HG03439 (cell line): ENCODE results near the gene BRF1.

Experiments used
- ATAC-seq: cut with Tn5 transposase; IDR thresholded peaks from one replicate; pipeline ENCODE4 v1.9.1; 2021; ENCODE audit warnings: mild to moderate bottlenecking, moderate library complexity; ENCODE audit not compliant: unreplicated experiment

BRF1 gene

DNA sequence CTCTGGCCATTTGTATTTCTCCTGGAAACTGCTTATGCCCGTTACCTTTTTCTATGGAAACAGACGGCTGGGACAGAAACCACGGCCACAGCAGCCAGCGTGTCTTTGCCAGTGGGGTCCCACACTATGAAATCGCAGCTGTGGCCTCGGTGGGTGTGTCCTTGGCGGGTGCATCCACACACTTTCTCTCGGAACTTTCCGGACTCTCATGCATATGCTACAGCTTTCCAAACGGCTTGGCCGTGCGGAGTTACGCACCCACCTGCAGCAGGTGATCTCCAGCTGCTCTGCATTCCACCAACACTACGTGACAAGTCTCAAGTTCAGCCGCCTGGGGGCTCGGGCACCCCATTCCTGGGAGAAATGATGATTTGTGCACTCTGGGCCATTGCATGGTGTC lies 53.8 kb downstream of the BRF1 start:
- ATAC-seq, result no peak

DNA sequence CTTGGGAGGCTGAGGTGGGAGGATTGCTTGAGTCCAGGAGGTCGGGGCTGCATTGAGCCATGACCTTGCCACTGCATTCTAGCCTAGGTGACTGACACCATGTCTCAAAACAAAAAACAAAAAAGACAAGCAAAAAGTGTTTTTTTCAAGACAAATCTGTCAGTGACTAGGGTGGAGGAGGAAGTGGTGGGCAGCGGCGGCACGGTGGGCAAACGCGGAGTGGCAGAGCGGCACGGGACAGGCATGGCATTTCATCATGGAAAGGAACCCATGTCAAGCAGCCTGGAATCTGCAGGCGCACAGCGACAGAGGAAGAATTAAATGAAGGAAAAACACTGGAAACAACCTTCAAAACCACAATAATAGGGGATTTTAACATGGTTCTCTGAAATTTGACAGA lies 56.5 kb downstream of the BRF1 start:
- ATAC-seq, result no peak

DNA sequence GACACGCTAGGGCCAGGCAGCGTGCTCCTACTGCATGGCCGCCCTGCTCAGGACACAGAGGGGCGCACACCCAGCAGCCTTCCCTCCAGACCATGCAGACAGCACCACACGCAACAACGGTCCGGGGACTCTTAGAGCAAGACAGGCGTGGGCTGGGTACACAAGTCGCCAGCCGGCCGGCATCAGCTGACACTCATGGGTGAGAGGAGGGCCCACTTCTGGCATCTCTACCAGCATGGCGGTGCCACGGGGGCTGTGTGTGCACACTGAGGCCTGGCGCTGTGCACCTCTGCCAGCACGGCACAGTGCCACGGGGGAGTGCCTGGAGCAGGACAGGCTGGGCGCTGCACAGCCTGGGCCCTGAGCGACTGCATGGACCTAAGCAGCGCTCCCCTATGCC lies 59.2 kb downstream of the BRF1 start:
- ATAC-seq, result no peak

DNA sequence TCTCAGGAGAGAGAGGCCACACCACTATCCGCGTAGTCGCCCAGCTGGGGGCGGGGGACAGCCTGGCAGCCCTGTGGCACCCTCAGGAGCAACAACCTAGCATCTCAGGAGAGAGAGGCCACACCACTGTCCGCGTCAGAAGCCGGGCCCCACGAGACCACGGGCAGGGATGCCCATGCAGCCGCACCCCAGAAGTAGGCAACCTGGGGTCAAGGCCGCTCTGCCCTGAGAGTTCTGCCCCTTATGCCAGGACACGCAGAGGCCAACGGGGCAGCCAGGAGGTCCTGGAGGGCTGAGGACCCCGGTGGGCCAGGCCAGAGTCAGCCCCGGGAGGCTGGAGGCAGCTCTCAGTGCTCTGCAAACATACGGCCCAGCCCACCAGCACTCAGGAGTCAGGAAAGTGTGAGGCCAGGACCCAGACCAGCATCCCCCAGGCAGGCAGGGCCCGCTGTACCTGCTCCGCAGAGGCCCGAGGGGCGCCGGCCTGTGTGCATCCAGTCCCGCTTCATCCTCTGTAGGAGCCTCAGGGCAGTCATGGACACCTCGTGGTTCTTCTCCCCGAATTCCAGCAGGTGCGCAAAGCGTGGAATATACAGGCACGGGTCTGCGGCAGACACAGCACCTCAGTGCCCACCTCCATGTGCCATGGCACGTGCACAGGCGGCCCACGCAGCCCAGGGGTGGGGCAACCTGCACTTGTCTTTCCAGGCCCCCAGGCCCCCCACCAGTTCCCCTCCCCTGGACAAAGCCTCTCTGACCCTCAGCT lies 59.8 kb downstream of the BRF1 start:
- no peak for ATAC-seq

DNA sequence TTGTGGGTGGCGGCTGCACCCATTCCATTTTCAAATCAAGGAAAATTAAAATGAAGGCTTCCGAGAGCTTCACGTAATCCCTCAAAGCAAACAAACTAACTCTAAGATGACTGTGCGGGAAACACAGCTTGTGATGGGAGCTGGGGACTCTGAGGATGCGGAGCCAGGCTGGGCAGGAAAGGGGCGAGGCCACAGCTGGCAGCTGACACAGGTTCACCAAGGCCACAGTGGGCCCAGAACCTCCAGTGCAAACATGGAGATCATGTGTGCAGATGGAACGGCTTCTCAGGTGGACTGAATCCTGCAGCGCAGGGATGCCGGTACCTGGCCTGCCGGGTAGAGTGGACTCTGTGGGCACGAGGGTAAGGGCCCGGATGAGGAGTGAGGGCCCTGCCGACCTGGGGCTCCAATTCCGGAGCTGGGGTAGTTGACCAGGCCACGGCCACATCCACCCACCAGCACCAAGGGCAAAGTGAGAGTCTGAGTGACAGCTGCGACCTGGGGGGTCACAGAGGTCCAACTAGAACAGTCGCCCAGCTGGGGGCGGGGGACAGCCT lies 71.6 kb downstream of the BRF1 start:
- ATAC-seq, result no peak

DNA sequence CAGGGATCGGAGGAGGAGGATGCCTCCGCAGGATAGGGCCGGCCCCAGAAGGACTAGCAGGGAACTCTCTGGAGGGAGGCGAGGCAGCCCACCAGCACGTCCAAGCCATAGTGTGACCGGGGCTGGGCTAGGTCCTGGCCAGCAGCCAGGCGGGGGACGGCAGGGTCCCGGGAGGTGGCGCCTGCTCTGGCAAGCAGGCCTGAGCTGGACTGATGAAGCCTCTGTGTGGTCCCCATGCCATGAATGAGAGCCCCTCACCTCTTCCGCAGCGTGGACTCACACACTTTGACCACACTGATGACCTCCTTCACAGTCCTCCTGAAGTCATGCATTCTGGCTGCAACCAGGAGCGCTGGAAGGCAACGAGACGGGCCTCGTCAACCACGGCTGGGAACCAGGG lies 72.2 kb downstream of the BRF1 start:
- ATAC-seq, result no peak

DNA sequence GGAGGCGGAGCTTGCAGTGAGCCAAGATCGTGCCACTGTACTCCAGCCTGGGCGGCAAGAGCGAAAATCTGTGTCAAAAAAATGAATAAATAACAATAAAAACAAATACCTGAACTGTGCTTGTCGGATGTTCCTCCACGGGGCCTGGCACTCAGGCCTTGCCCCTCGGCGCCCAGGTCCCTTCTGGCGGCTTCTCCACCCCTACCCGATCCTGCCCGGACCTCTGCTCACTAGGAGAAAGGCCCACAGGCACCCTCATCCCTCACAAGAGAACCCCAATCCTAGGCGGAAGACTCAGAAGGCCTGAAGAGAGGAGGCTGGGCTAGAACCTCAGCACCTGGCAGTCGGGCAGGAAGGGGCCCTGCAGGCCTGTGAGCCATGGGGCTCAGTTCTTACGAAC lies 73.5 kb downstream of the BRF1 start:
- no peak for ATAC-seq

DNA sequence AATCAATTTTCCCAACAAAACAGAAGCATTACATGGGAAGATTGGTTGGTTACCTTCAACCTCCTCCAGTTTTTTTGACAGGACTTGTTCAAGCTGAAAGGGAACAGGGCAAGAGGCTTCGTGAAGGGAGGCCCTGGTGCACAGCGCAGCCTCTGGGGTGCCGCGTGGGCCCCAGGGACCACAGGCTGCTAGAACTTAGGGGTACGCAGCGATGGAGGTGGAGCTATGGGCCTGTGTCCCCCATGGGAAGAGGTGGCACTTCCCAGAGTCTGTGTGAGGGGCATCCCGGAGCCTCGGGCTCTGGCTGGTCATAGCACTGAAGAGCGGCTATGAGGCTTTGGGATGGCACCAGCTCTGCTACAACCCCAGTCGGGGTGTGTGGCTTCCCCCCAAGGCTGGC lies 74.6 kb downstream of the BRF1 start:
- no peak for ATAC-seq

DNA sequence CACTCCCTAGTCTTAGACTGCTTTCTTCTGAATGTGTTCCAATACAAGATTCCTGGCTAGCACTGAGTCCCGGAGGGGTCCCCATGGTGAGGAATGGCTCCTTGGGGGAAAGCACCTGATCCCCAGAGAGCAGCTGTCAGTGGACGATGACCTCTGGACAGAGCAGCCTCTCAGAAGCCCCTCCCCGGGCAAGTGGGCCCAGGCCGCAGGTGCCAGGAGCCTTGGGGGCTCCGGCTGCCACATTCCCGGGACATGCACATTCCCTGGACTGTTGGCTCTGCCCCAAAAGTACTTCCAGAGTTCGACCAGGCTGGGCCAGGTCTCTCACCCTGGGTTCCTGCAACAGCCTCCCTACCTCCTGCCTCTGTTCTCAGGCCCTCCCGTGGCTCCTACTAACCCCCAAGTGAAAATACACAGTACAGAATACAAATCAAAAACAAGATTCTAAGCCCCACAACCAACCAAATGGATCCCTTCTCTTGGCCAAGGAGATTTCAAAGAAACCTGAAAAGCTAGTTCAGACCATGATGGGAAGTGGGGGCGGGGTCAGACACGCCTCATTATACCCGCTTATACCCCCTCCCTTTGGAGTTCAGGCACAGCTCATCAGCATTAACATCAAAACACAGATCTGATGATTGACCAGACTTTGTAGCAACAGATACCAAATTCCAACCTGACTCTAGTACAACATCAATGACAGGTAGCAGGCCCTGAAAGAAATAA lies 75.8 kb downstream of the BRF1 start:
- ATAC-seq, result no peak

DNA sequence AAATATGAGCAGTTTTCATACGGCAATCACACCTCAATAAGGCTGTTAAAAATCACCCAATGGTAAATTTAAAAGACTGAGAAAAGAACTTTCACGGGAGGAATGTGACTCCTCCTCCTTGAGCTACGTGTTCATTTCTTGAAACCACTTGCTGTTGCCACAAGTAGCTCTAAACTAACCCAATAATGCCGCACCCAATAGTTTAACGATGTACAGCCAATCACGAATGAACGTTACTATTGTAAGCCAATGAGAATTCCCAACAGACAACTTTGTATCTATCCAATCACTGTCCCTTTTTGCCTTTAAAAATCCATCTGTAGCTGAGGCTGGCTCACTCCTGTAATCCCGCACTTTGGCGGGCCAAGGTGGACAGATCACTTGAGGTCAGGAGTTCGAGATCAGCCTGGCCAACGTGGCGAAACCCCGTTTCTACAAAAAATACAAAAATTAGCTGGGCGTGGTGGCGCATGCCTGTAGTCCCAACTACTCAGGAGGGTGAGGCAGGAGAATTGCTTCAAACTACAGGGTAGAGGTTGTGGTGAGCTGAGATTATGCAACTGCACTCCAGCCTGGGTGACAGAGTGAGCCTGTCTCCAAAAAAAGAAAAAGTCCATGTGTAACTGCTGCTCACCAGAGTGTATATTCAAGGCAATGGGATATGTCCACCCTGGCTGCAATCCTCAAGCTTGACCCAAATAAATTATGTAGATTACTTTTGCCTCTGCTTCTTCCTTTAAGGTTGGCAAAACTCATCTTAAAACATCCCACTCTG lies 76.8 kb downstream of the BRF1 start:
- ATAC-seq, result no peak

DNA sequence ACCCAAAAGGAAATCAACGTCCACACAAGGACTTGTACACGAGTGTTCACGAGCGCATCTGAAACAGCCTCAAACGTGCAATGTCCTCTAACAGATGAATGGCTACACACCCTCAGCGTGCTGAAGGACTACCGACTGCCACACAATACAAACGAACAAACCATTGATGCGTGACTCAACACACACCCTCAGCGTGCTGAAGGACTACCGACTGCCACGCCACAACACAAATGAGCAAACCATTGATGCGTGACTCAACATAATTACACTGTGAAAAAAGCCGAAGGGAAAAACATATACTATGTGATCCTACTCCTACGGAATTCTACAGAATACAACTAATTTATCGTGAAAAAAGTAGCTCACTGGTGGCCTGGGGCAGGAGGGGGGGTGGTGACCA lies 77.5 kb downstream of the BRF1 start:
- ATAC-seq, result no peak

DNA sequence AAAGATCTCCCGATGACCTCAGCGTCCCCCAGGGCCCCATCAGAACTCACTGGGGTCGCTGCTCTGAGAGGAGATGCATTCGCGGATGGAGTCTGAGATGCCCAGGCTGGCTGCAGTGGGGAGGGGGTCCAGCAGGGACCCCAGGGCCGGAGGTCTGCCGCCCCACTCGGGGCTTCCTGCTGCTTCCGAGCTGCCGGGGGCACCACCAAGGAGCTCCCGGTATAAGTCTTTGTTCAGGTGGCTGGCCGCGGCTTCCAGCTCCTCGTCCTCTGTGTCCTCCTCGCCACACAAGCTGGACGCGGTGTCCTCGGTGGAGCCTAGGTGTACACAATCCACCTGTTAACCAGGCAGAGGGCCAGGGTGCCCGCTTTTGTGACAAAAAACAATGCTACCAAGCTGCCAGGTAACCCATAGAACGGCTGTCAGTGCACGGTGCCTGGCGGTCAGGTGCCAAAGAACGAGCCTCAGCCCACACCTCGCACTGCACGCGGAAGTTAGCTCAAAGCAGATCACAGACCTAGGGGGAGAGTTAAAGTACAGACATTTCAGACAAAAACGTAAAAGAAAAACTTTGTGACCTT lies 79.1 kb downstream of the BRF1 start:
- ATAC-seq, result no peak

DNA sequence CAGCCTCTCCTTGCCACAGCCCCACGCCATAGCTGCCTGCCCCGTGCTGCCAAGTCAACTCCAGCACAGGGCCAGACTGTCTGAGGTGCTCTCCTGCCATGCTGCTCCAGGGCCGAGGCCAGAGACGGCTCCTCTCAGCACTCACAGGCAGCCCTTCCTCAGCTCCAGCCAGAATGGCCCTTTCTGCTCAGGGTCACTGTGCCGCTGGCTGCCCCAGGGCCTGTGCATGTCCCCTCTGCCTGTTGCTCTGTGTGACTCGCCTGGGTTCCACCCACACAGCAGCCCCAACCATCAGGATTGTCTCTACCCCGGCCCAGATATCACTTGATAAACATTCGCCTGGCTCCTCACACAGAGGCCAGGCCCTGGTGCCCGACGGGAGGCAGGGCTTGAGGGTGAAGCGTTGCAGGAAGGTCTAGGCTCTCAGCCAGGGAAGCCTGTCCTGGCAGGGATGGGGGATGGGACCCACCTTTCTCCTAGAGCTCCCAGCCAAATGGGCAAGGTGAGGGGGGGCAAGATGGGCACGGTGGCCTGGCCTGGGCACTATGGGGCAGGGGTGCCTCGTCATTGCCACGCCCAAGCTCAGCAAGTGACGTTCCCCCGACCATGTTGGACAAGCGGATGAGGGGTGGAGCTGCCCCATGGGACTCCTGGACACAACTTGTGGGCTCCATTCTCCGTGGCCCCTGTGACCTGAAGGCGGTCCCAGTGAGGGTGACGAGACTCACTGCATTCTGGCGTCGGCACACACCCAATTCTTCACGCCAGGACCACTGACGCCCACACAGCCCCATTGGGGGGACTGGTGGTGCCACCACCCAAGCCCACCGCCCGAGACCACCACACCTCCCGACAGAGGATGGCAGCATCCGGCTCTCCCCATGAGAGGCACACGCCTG lies 79.9 kb downstream of the BRF1 start:
- ATAC-seq, result no peak

DNA sequence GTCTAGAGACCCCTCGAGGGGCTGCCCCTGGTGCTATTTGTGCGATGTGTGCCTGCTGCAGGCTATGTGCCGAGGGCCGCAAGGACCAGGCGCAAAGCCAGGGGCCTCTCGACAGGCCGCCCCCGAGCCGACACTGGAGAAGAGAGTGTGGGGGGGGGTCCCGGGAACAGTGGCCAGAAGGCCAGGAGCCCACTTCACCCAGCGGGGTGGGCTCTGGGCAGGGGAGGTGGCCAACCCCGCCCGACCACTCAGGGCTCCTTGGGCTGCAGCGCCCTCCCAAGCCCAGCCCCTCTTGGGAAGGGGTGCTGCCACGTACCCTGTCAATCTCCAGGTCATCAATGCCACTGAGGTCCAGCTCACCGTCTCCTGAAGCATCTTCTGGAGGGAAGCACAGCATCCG lies 81.0 kb downstream of the BRF1 start:
- ATAC-seq, result no peak

DNA sequence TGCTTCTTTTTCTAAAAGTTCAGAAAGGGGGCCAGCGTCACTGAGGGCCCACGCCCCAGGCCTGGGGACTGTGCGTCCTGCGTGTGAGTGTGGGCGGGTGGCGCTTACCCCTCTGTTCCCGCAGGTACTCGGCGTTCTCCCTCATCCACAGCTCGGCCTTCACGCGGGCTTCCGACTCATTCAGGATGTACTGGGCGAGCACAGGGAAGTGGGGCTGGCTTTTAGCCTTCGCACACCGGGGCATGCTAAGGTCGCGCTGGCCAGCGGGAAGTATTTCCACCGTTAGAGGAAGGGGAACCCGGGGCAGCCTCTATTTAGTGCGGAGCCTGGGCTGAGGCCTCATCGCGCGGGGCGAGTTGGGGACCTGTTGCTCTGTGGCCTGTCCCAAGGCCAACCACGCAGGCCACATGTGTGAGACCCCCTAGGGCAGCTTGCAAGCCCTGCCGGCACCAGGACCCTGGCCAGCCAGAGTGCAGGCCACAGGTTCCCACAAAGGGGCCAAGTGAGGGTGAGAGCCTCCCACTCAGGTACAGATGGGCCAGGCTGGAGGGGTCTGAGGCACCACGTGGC lies 81.7 kb downstream of the BRF1 start:
- no peak for ATAC-seq

DNA sequence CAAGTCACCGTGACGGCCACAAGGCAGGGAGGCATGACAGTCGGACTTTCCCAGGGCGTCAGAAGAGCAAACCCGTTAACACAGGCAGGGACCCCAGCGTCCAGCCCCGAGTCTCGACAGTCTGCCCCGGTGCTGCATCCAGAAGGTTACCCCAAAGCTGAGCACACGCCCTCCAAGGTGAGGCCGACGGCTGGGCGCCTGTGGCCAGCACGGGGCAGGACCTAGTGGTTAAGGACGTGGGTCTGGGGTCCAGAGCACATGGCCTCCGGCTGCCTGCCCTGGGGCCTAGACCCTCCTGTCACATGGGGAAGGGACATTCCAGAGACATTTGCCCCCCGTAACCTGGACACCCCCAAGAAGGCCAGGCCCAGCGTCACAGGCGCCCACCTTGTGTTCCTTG lies 82.2 kb downstream of the BRF1 start:
- no peak for ATAC-seq

DNA sequence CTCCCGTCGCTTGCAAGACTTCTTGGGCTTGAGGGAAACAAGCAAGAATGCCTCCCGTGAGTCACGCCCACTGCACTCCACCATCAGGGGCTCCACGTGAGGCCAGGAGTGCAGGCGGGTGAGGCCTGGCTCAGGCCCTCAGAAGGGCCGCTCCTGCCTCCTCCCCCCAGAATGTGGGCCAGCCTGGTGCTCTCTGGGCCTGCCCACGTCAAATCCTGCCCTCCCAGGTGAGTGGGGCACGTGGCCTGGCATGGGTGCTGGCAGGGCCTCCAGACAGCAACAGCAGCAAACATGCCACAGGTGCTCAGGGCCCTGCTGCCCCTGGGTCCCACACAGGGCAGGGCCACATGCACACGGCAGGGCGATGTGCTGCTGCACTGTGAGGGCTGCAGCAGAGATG lies 83.0 kb downstream of the BRF1 start:
- no peak for ATAC-seq

DNA sequence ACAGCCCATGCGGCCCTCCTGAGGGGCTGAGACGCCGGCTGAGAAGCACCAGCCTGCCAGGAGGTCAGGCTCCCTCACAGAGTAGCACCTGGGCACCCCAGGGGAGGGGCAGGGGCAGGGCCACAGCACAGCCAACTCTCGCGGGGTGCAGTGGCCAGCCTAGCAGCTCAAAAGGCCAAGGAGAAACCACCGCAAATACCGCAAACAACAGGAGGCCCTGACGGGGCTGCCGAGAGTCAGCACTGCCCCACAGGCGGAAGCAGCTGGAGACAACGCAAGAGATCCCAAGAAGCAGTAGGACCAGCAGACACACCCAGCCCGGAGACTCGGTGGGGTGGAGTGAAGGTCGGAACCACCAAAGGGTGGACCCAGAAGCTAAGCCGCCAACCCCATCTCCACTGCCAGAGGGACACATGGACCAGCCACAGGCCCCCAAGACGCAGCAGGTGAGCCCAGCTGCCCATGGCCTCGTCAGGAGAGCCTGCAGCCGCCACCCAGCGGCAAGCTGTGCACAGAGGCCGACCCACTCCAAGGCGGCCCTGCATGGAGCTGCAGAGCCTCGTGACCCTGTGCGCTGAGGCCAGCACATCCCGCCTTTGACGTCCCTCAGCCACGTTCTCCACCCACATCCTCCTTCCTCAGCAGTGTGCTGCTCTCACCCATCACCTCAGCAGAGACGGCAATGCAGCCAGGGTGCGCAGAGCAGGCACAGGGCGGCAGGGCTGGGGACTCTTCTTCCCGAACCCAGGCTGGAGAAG lies 84.1 kb downstream of the BRF1 start:
- no peak for ATAC-seq

DNA sequence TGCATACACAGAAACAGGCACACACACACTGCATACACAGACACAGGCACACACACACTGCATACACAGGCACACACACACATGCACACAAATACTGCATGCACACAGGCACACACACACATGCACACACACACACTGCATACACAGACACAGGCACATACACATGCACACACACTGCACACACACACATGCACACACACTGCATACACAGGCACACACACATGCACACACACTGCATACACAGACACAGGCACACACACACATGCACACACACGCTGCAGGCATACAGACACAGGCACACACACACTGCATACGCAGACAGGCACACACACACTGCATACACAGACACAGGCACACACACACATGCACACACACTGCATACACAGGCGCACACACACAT lies 85.2 kb downstream of the BRF1 start:
- ATAC-seq, result no peak
